Breast epithelium (tissue), 4 donors: ENCODE data around the gene RC3H1. TPM values are rescaled to one million over a fixed set of nuclear protein-coding genes. Genes with fewer than 3 reads are reported as not detected.

Source experiments
- DNase-seq, 2 donors: peaks; one replicate each; pipeline ENCODE4 v3.0.0-alpha.2; 2019; ENCODE audit warnings: low spot score in 2 of 2
- H3K27ac ChIP-seq, 2 donors: fragments of 200-600 bp; sonication (generic) in 1 of 2; one replicate each; pipeline ENCODE4 v1.5.1; 2016 to 2019; ENCODE audit warnings: mild to moderate bottlenecking in 1 of 2
- H3K27me3 ChIP-seq, 2 donors: fragments of 200-600 bp; sonication (generic) in 1 of 2; one replicate each; pipeline versions ENCODE4 v1.5.1 to v1.6.0; 2017 to 2019; ENCODE audit warnings: control low read depth in 1 of 2, mild to moderate bottlenecking in 1 of 2
- H3K36me3 ChIP-seq: fragments of 200-600 bp; one replicate; pipeline ENCODE4 v1.5.1; 2019
- H3K4me1 ChIP-seq, 2 donors: fragments of 200-600 bp; sonication (generic); one replicate each; pipeline ENCODE4 v1.5.1; 2016 to 2019; ENCODE audit warnings: control low read depth in 1 of 2
- H3K4me3 ChIP-seq, 3 donors: fragments of 200-600 bp; sonication (generic); 1 replicate in 2 of 3; 2 replicates in 1 of 3; pipeline ENCODE4 v1.5.1; 2016 to 2019; ENCODE audit warnings: mild to moderate bottlenecking in 3 of 3, moderate library complexity in 2 of 3
- H3K9me3 ChIP-seq, 2 donors: fragments of 200-600 bp; sonication (generic) in 1 of 2; one replicate each; pipeline ENCODE4 v1.5.1; 2016 to 2019; ENCODE audit warnings: control low read depth in 1 of 2
- POLR2A ChIP-seq: fragments of 450-650 bp; IDR thresholded peaks from one replicate; pipeline ENCODE4 v1.6.1; 2016; ENCODE audit warnings: antibody characterized with exemption, mild to moderate bottlenecking, moderate library complexity
- POLR2AphosphoS5 ChIP-seq, 3 donors: sonication (generic); formaldehyde crosslinking; IDR thresholded peaks; one replicate each; pipeline ENCODE4 v1.6.1; 2017; ENCODE audit warnings: antibody characterized with exemption in 3 of 3
- intact Hi-C: fragments of 100-400 bp; cut with DNase I; formaldehyde crosslinking; loops from one replicate; pipeline ENCODE4 v1.15.1; 2023; ENCODE audit warnings: low total_unique reads
- total RNA-seq, 3 donors: library from RNA; depleted of rRNA; stranded (reverse); fragments of >200 nt; gene quantifications; one replicate each; pipeline ENCODE4 v1.1.0, GENCODE V29; 2016
- TF ChIP-seq, protein P1 (sequence below), 3 donors: fragments of 450-650 bp; IDR thresholded peaks; one replicate each; pipeline ENCODE4 v1.5.1; 2016 to 2017; ENCODE audit warnings: antibody characterized with exemption in 3 of 3, mild to moderate bottlenecking in 3 of 3, moderate library complexity in 3 of 3

Gene RC3H1
- total RNA-seq, 3 donors from 2014 or later, result 30.2 to 40.8 (median 33.1) TPM

- Histone ChIP-seq H3K27me3 (no peaks in the 10 kb centered on the region), H3K9me3 (no peaks in the 10 kb centered on the region), H3K27ac (no peak overlapping the region), H3K4me1 (no peaks in the 10 kb centered on the region), H3K36me3 (no peaks in the 10 kb centered on the region), H3K4me3 (no peak overlapping the region)
- intact Hi-C loops, result no loop called here
- TF ChIP-seq POLR2A (no peak), POLR2AphosphoS5 (IDR thresholded peaks at IDR 0.05) (no peak)
- TF ChIP-seq, protein P1, sequence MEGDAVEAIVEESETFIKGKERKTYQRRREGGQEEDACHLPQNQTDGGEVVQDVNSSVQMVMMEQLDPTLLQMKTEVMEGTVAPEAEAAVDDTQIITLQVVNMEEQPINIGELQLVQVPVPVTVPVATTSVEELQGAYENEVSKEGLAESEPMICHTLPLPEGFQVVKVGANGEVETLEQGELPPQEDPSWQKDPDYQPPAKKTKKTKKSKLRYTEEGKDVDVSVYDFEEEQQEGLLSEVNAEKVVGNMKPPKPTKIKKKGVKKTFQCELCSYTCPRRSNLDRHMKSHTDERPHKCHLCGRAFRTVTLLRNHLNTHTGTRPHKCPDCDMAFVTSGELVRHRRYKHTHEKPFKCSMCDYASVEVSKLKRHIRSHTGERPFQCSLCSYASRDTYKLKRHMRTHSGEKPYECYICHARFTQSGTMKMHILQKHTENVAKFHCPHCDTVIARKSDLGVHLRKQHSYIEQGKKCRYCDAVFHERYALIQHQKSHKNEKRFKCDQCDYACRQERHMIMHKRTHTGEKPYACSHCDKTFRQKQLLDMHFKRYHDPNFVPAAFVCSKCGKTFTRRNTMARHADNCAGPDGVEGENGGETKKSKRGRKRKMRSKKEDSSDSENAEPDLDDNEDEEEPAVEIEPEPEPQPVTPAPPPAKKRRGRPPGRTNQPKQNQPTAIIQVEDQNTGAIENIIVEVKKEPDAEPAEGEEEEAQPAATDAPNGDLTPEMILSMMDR (IDR thresholded peaks at IDR 0.05), result no peak
- DNase-seq, result no peak
Observed at GRCh38 chr1:174032671-174033222, 10.6 kb upstream of the RC3H1 start.

DNA sequence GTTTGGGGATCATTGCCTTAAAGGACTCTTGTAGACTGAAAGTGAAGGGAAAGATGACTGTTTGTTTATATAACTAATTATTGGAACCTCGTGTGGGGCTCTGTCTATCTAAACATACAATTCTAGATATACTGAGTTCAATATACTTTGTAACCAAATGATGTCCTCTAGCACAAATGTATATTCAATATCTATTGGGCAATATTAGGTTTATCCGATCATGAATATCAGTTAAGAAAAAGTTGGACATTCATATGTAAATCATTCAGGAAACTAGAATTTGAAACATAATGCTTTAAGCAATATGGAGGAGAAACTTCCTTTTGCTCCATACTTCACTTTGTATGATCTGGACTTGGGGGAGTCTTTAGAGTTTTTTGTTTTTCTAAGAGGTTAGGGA is 8.9 kb upstream of the RC3H1 start:
- H3K27ac ChIP-seq, result no peak overlapping the region
- intact Hi-C loops, result no loop called here
- no peaks in the 10 kb centered on the region for H3K36me3 ChIP-seq
- no peak overlapping the region for H3K4me3 ChIP-seq
- no peaks in the 10 kb centered on the region for H3K4me1 ChIP-seq
- no peaks in the 10 kb centered on the region for H3K9me3 ChIP-seq
- no peaks in the 10 kb centered on the region for H3K27me3 ChIP-seq
- DNase-seq, result no peak
- TF ChIP-seq POLR2AphosphoS5 (IDR thresholded peaks at IDR 0.05), result no peak
- TF ChIP-seq, protein P1 (IDR thresholded peaks at IDR 0.05), result no peak
- no peak for TF ChIP-seq POLR2A

DNA sequence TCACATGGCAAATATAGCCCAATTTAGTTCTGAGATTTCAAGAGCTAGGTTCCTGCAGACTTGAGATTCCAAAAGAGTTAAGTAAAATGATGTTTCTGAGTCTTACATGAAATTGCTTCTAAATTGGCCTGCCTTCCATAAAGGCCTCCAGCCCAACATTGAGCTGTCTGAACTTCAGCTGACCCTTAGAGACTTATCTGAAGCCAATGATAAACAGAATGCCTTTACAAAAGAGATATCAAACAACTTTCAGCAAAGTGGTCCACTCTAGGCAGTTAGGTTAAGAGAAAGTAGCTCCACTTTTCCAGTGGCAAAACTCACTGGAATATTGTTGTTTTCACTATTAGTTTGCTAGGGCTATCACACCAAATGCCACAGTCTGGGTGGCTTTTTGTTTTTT is 6.3 kb upstream of the RC3H1 start:
- no peak overlapping the region for H3K27ac ChIP-seq
- peaks cover 0 to under 1% of the 10 kb centered on the region in 2 donors for H3K4me1 ChIP-seq
- DNase-seq, result no peak
- H3K4me3 ChIP-seq, result no peak overlapping the region
- intact Hi-C loops, result no loop called here
- no peaks in the 10 kb centered on the region for H3K36me3 ChIP-seq
- H3K27me3 ChIP-seq, result no peaks in the 10 kb centered on the region
- TF ChIP-seq POLR2AphosphoS5 (IDR thresholded peaks at IDR 0.05), result no peak
- TF ChIP-seq, protein P1 (IDR thresholded peaks at IDR 0.05), result no peak
- H3K9me3 ChIP-seq, result no peaks in the 10 kb centered on the region

DNA sequence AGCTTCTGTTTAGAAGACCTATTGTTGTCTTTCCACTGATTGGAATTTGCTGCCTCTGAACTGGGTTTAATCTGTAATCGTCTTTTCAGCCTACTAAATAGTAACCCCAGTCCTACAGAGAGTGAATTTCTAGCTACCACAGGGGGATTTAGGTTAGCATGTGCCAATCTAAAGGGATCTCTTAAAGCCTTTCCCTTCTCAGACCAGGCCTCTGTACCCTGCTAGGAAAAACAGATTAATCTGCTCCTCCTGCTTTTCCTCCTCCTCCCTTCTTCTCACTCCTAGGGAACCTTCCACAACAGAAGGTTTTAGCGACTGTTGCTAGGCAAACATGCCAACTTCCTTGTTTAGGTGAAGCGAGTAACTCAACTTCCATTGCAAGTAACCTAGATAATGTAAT is 1.3 kb upstream of the RC3H1 start:
- TF ChIP-seq POLR2A (peak; percentile 18), POLR2AphosphoS5 (IDR thresholded peaks at IDR 0.05) (peak in 1 of 3 donors; percentile 69)
- TF ChIP-seq, protein P1 (IDR thresholded peaks at IDR 0.05), result no peak
- peak overlapping the region in 1 of 3 donors; percentile 92 for H3K4me3 ChIP-seq
- H3K27ac ChIP-seq, result peak overlapping the region; percentile 97 to 98
- intact Hi-C loops, result no loop called here
- peak in 1 of 2 donors; percentile 79 for DNase-seq
- H3K36me3 ChIP-seq, result no peaks in the 10 kb centered on the region
- H3K4me1 ChIP-seq, result peaks cover 6 to 8% of the 10 kb centered on the region in 2 donors
- no peaks in the 10 kb centered on the region for H3K27me3 ChIP-seq
- H3K9me3 ChIP-seq, result no peaks in the 10 kb centered on the region

DNA sequence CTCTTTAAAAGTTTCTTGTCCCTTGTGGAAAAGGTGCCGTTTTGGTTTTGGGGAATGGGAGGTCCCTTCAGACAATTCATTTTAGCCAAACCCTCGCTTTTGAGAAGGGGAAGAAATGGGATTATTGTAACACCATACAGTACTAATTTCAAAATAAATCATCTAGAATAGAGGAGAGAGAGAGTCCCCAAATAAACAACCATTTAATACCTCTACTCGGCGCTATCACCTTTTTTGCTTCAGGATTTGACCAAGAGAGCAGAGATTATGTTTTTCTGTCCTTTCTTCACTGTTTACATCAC is 770 bp upstream of the RC3H1 start:
- peaks cover 6 to 8% of the 10 kb centered on the region in 2 donors for H3K4me1 ChIP-seq
- no peaks in the 10 kb centered on the region for H3K36me3 ChIP-seq
- peak overlapping the region; percentile 97 to 98 for H3K27ac ChIP-seq
- DNase-seq, result no peak
- no peaks in the 10 kb centered on the region for H3K27me3 ChIP-seq
- intact Hi-C loops, result no loop called here
- TF ChIP-seq POLR2A, result no peak
- no peaks in the 10 kb centered on the region for H3K9me3 ChIP-seq
- H3K4me3 ChIP-seq, result peak overlapping the region; percentile 73 to 97 (median 92)
